ENCODE results near the gene TMEM9.

The TMEM9 gene

GRCh38 chr1:201110616-201111015 is 43.7 kb downstream of the TMEM9 start:
- no peak overlapping the region for H3K4me3 ChIP-seq (ENCODE audit: low read depth, low read length)
- peaks cover 21% of the 10 kb centered on the region for H3K27me3 ChIP-seq (ENCODE audit: control insufficient read depth, insufficient read depth, low read length)
- H3K36me3 ChIP-seq (ENCODE audit: control insufficient read depth, insufficient read depth, low read length): no peaks in the 10 kb centered on the region
- H3K9me3 ChIP-seq (ENCODE audit: control insufficient read depth, insufficient read depth, low read length): no peaks in the 10 kb centered on the region
- peaks cover 4% of the 10 kb centered on the region for H3K4me1 ChIP-seq (ENCODE audit: control insufficient read depth, insufficient read depth, low read length)
- no peak overlapping the region for H3K9ac ChIP-seq (ENCODE audit: low read depth, low read length)

- no peaks in the 10 kb centered on the region for H3K36me3 ChIP-seq (ENCODE audit: control insufficient read depth, insufficient read depth, low read length)
- H3K4me1 ChIP-seq (ENCODE audit: control insufficient read depth, insufficient read depth, low read length): peaks cover 4% of the 10 kb centered on the region
- peaks cover 21% of the 10 kb centered on the region for H3K27me3 ChIP-seq (ENCODE audit: control insufficient read depth, insufficient read depth, low read length)
Measured at GRCh38 chr1:201110138-201110537, 44.1 kb downstream of the TMEM9 start.

GRCh38 chr1:201109651-201110050 is 44.6 kb downstream of the TMEM9 start:
- Histone ChIP-seq H3K4me3 (ENCODE audit: low read depth, low read length) (no peak overlapping the region), H3K9ac (ENCODE audit: low read depth, low read length) (no peak overlapping the region), H3K27me3 (ENCODE audit: control insufficient read depth, insufficient read depth, low read length) (peaks cover 18% of the 10 kb centered on the region), H3K9me3 (ENCODE audit: control insufficient read depth, insufficient read depth, low read length) (no peaks in the 10 kb centered on the region), H3K36me3 (ENCODE audit: control insufficient read depth, insufficient read depth, low read length) (no peaks in the 10 kb centered on the region), H3K4me1 (ENCODE audit: control insufficient read depth, insufficient read depth, low read length) (peaks cover 4% of the 10 kb centered on the region)

More at GRCh38 chr1:201110138-201110537, 44.1 kb downstream of the TMEM9 start:
- no peak overlapping the region for H3K4me3 ChIP-seq (ENCODE audit: low read depth, low read length)
- no peak overlapping the region for H3K9ac ChIP-seq (ENCODE audit: low read depth, low read length)
- no peaks in the 10 kb centered on the region for H3K9me3 ChIP-seq (ENCODE audit: control insufficient read depth, insufficient read depth, low read length)

- Histone ChIP-seq H3K9me3 (ENCODE audit: control insufficient read depth, insufficient read depth, low read length) (no peaks in the 10 kb centered on the region), H3K27me3 (ENCODE audit: control insufficient read depth, insufficient read depth, low read length) (peaks cover 16% of the 10 kb centered on the region), H3K4me3 (ENCODE audit: low read depth, low read length) (no peak overlapping the region), H3K36me3 (ENCODE audit: control insufficient read depth, insufficient read depth, low read length) (no peaks in the 10 kb centered on the region), H3K9ac (ENCODE audit: low read depth, low read length) (no peak overlapping the region), H3K4me1 (ENCODE audit: control insufficient read depth, insufficient read depth, low read length) (peaks cover 1% of the 10 kb centered on the region)
Measured at GRCh38 chr1:201108614-201109013, 45.7 kb downstream of the TMEM9 start.

GRCh38 chr1:201105688-201106087 is 48.6 kb downstream of the TMEM9 start:
- Histone ChIP-seq H3K9ac (ENCODE audit: low read depth, low read length) (no peak overlapping the region), H3K27me3 (ENCODE audit: control insufficient read depth, insufficient read depth, low read length) (peaks cover 5% of the 10 kb centered on the region), H3K4me3 (ENCODE audit: low read depth, low read length) (no peak overlapping the region)

GRCh38 chr1:201104141-201104540 is 50.1 kb downstream of the TMEM9 start:
- Histone ChIP-seq H3K4me3 (ENCODE audit: low read depth, low read length) (no peak overlapping the region), H3K9ac (ENCODE audit: low read depth, low read length) (no peak overlapping the region), H3K36me3 (ENCODE audit: control insufficient read depth, insufficient read depth, low read length) (no peaks in the 10 kb centered on the region), H3K9me3 (ENCODE audit: control insufficient read depth, insufficient read depth, low read length) (no peaks in the 10 kb centered on the region), H3K4me1 (ENCODE audit: control insufficient read depth, insufficient read depth, low read length) (no peaks in the 10 kb centered on the region), H3K27me3 (ENCODE audit: control insufficient read depth, insufficient read depth, low read length) (peaks cover 5% of the 10 kb centered on the region)

More at GRCh38 chr1:201105688-201106087, 48.6 kb downstream of the TMEM9 start:
- no peaks in the 10 kb centered on the region for H3K36me3 ChIP-seq (ENCODE audit: control insufficient read depth, insufficient read depth, low read length)
- H3K9me3 ChIP-seq (ENCODE audit: control insufficient read depth, insufficient read depth, low read length): no peaks in the 10 kb centered on the region
- H3K4me1 ChIP-seq (ENCODE audit: control insufficient read depth, insufficient read depth, low read length): no peaks in the 10 kb centered on the region

DNA sequence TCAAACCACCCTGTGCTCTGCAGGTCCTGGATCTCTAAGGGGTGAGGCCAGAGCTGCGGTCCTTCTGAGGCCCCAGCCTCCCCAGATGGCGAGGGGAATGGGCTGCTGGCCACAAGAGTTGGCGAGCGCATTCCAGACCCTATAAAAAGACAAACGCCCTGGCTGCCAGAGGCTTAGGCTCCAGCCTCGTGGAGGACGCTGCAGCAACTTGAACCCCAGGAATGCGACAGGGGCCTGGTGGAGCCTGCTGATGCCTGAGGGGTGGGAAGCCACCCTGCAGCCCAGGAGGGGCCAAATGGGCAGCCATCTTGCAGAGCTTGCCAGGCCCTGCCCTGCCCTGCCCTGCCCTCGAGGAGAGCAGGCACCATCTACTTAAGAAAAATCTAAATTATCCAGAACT is 50.6 kb downstream of the TMEM9 start:
- Histone ChIP-seq H3K9me3 (ENCODE audit: control insufficient read depth, insufficient read depth, low read length) (no peaks in the 10 kb centered on the region), H3K9ac (ENCODE audit: low read depth, low read length) (no peak overlapping the region), H3K27me3 (ENCODE audit: control insufficient read depth, insufficient read depth, low read length) (peaks cover 5% of the 10 kb centered on the region), H3K4me3 (ENCODE audit: low read depth, low read length) (no peak overlapping the region), H3K36me3 (ENCODE audit: control insufficient read depth, insufficient read depth, low read length) (no peaks in the 10 kb centered on the region), H3K4me1 (ENCODE audit: control insufficient read depth, insufficient read depth, low read length) (no peaks in the 10 kb centered on the region)

DNA sequence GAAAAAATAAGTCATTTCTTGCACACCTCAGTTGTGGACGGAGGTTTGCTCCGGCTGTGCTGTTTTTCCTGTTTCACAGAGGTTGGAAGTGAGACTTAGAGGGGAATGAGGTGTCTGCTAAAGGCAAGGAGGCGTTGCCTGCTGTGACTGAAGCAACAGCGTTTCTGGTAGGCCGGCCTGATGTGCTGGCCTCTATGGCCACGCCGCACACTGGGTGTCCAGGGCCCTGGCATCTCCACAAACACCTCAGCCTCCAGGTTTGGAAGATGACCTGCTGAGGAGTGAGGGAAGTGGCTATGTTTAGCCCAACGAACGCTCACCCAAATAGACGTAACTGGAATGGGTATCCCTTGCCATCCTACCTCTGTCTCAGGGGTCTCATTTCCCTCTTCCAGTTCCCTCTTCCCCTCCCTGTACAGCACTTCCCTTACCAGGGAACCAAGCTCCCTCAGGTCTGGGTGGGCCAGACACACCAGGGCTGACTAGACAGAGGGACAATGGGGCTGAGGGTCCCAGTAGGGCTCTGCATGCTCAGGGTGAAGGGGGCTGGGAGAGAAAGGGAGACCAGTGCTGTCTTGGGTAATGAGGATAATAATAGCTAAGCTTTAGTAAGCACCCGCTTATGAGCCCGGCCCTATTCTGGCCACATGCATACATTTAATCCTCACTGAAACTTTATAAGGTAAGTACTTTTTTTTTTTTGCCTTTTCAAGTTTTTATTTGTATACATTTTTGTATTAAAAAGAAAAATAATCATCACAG is 53.9 kb downstream of the TMEM9 start:
- Histone ChIP-seq H3K4me1 (ENCODE audit: control insufficient read depth, insufficient read depth, low read length) (no peaks in the 10 kb centered on the region), H3K9me3 (ENCODE audit: control insufficient read depth, insufficient read depth, low read length) (no peaks in the 10 kb centered on the region), H3K27me3 (ENCODE audit: control insufficient read depth, insufficient read depth, low read length) (peaks cover 2% of the 10 kb centered on the region), H3K4me3 (ENCODE audit: low read depth, low read length) (no peak overlapping the region), H3K9ac (ENCODE audit: low read depth, low read length) (no peak overlapping the region), H3K36me3 (ENCODE audit: control insufficient read depth, insufficient read depth, low read length) (no peaks in the 10 kb centered on the region)

DNA sequence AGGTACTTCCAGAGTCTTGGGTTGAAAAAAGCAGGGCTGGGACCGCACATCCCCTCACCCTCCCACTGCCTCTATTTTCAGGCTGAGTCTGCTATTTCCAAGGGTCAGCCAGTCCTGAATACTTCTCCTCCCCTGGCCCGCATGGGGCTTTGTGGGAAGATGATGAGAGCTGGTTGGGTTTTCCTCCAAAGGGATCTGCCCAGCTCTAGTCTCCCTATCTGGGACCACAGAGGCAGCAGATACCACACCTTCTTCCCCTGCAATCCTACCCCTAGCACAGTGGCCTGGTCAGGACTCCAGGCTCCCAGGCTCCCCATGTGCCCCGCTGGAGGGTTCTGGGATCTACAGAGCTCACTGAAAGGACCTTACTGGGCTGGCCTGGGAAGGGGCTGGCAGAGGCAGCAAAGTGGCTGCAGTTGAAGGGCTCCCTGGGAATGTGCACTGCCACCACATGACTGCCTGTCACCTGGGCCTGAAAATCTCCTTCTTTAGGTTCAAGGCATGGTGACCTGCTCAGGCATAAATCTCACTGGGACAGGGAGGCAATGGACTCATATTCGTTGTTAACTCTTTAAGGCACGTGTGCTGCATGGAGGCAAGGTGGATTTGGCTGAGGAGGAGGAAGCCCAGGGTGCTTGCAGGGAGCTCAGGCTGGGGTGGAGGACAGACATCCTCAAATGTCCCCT is 55.1 kb downstream of the TMEM9 start:
- Histone ChIP-seq H3K27me3 (ENCODE audit: control insufficient read depth, insufficient read depth, low read length) (no peaks in the 10 kb centered on the region), H3K4me1 (ENCODE audit: control insufficient read depth, insufficient read depth, low read length) (no peaks in the 10 kb centered on the region), H3K4me3 (ENCODE audit: low read depth, low read length) (no peak overlapping the region), H3K36me3 (ENCODE audit: control insufficient read depth, insufficient read depth, low read length) (no peaks in the 10 kb centered on the region), H3K9ac (ENCODE audit: low read depth, low read length) (no peak overlapping the region), H3K9me3 (ENCODE audit: control insufficient read depth, insufficient read depth, low read length) (no peaks in the 10 kb centered on the region)

GRCh38 chr1:201096977-201097856 is 57.1 kb downstream of the TMEM9 start:
- no peak overlapping the region for H3K9ac ChIP-seq (ENCODE audit: low read depth, low read length)
- no peaks in the 10 kb centered on the region for H3K36me3 ChIP-seq (ENCODE audit: control insufficient read depth, insufficient read depth, low read length)
- no peak overlapping the region for H3K4me3 ChIP-seq (ENCODE audit: low read depth, low read length)
- H3K9me3 ChIP-seq (ENCODE audit: control insufficient read depth, insufficient read depth, low read length): no peaks in the 10 kb centered on the region
- H3K4me1 ChIP-seq (ENCODE audit: control insufficient read depth, insufficient read depth, low read length): no peaks in the 10 kb centered on the region
- H3K27me3 ChIP-seq (ENCODE audit: control insufficient read depth, insufficient read depth, low read length): no peaks in the 10 kb centered on the region

DNA sequence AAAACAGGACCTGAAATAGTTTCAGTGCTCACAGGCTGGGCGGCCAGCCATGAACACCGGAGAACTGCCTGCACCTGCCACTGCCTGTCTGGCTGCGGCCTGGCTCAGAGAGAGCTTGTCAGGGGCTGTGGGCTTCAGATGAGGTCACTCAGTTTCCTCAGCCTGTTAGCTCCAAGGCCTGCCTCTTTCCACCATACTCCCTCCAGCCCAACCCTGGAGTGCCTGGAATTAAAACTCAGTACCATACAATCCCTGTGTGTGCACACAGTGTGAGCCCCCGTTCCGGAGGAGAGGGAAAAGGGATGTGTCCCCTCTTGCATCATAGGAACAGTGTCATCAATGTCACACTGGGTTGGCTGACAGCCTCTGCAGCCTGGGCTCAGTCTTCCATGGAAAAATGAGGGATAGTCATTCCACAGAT is 58.2 kb downstream of the TMEM9 start:
- H3K27me3 ChIP-seq (ENCODE audit: control insufficient read depth, insufficient read depth, low read length): no peaks in the 10 kb centered on the region
- H3K4me3 ChIP-seq (ENCODE audit: low read depth, low read length): no peak overlapping the region
- H3K4me1 ChIP-seq (ENCODE audit: control insufficient read depth, insufficient read depth, low read length): no peaks in the 10 kb centered on the region
- no peaks in the 10 kb centered on the region for H3K9me3 ChIP-seq (ENCODE audit: control insufficient read depth, insufficient read depth, low read length)
- no peak overlapping the region for H3K9ac ChIP-seq (ENCODE audit: low read depth, low read length)
- H3K36me3 ChIP-seq (ENCODE audit: control insufficient read depth, insufficient read depth, low read length): no peaks in the 10 kb centered on the region
